GM12878 (cell line): ENCODE data around the gene SPINK9. TPM values are rescaled to one million over a fixed set of nuclear protein-coding genes. Genes with fewer than 3 reads are reported as not detected.

ENCODE experiments used
- ATAC-seq: fragments of 200-7000 bp; cut with Tn5 transposase; 3 replicates; pipeline ENCODE4 v1.9.1; 2020; ENCODE audit warnings: mild to moderate bottlenecking, moderate library complexity
- BruUV-seq: library from RNA; stranded (reverse); fragments of 400-500 nt; replicated peaks from 2 replicates; lab custom pipeline; 2021; lab: Mats Ljungman, UMichigan
- CTCF ChIA-PET: fragments of 300-600 bp; sonication (Branson Sonifier 250); formaldehyde crosslinking; extraction: SDS; loops from one replicate; lab custom pipeline; 2021; ENCODE audit warnings: inconsistent platforms; lab: Yijun Ruan, JAX
- POLR2A ChIA-PET: fragments of 350-600 bp; formaldehyde crosslinking; extraction: SDS; loops from one replicate; lab custom pipeline; 2021; ENCODE audit warnings: inconsistent platforms; lab: Charles Lee
- RAD21 ChIA-PET: fragments of 300-600 bp; sonication (Branson Sonifier 250); formaldehyde crosslinking; loops from one replicate; lab custom pipeline; 2023; ENCODE audit warnings: antibody characterized with exemption; ENCODE audit not compliant: unreplicated experiment; lab: Charles Lee
- SMC1A ChIA-PET: fragments of 300-600 bp; sonication (Branson Sonifier 250); formaldehyde crosslinking; loops from one replicate; lab custom pipeline; 2023; ENCODE audit not compliant: unreplicated experiment, uncharacterized antibody; lab: Charles Lee
- DNase-seq: peaks from one replicate; pipeline ENCODE4 v3.0.0-alpha.2; 2011; ENCODE audit warnings: low read depth, low spot score
- FAIRE-seq: peaks from 3 replicates; lab custom pipeline; 2011; peaks lifted over from hg19 to GRCh38; lab: Jason Lieb, UNC
- H2AFZ ChIP-seq: 2 replicates; pipeline ENCODE4 v1.6.0; 2011; ENCODE audit warnings: low read depth, low read length, control low read depth; ENCODE audit not compliant: control insufficient read depth
- H3K27ac ChIP-seq: 2 replicates; pipeline ENCODE4 v1.5.1; 2011; ENCODE audit warnings: control low read depth; ENCODE audit not compliant: control insufficient read depth, insufficient read depth
- H3K27me3 ChIP-seq, 2 experiments: replicated peaks in 1 of 2; 2 replicates each; pipeline versions ENCODE4 v1.6.0 to v1.6.1; 2011; ENCODE audit warnings: low read length in 1 of 2; ENCODE audit not compliant: control insufficient read depth in 2 of 2, insufficient read depth in 2 of 2
- H3K36me3 ChIP-seq, 2 experiments: 2 replicates each; pipeline ENCODE4 v1.5.1; 2011; ENCODE audit warnings: low read length in 1 of 2; ENCODE audit not compliant: control insufficient read depth in 2 of 2, insufficient read depth in 2 of 2
- H3K4me1 ChIP-seq: 2 replicates; pipeline ENCODE4 v1.6.1; 2011; ENCODE audit warnings: mild to moderate bottlenecking, low read length, moderate library complexity, mixed read lengths; ENCODE audit not compliant: control insufficient read depth, insufficient read depth
- H3K4me2 ChIP-seq: 2 replicates; pipeline ENCODE4 v1.6.0; 2011; ENCODE audit warnings: control low read depth; ENCODE audit not compliant: control insufficient read depth, insufficient read depth
- H3K4me3 ChIP-seq: fragments of 200-600 bp; sonication (generic); 2 replicates; pipeline ENCODE4 v1.5.1; 2016
- H3K79me2 ChIP-seq: 2 replicates; pipeline ENCODE4 v1.6.0; 2011; ENCODE audit warnings: low read length; ENCODE audit not compliant: control insufficient read depth, insufficient read depth
- H3K9ac ChIP-seq: 2 replicates; pipeline ENCODE4 v1.8.0; 2011; ENCODE audit warnings: low read length, control low read depth, mixed read lengths; ENCODE audit not compliant: control insufficient read depth, insufficient read depth
- H3K9me3 ChIP-seq: replicated peaks from 3 replicates; pipeline ENCODE4 v1.5.1; 2011; ENCODE audit warnings: mild to moderate bottlenecking, low read length; ENCODE audit not compliant: control insufficient read depth, insufficient read depth
- H4K20me1 ChIP-seq: 2 replicates; pipeline ENCODE4 v1.6.0; 2011; ENCODE audit not compliant: control insufficient read depth, insufficient read depth
- GABPA ChIP-seq: IDR thresholded peaks from 2 replicates; pipeline ENCODE4 v1.6.1; 2014; ENCODE audit warnings: antibody characterized with exemption, low read depth, mild to moderate bottlenecking, inconsistent platforms
- KAT2A ChIP-seq: conservative IDR thresholded peaks from 2 replicates; pipeline ENCODE4 v1.6.1; 2011; ENCODE audit warnings: low read depth, low read length; ENCODE audit not compliant: control insufficient read depth
- SUZ12 ChIP-seq: fragments of 200-600 bp; sonication (generic); IDR thresholded peaks from one replicate; pipeline ENCODE4 v1.6.1; 2018; ENCODE audit warnings: antibody characterized with exemption, mild to moderate bottlenecking; ENCODE audit not compliant: unreplicated experiment
- WGBS: methylation state at CpG from one replicate; pipeline ENCODE4 v1.1.6; 2016; ENCODE audit warnings: low lambda C conversion rate; ENCODE audit not compliant: insufficient replicate concordance, insufficient coverage; ENCODE audit errors: missing lambda C conversion rate; 5-methylcytosine and 5-hydroxymethylcytosine counted together
- in situ Hi-C: fragments of 300-500 bp; cut with MboI; formaldehyde crosslinking; loops from 9 replicates; pipeline ENCODE4 v1.14.3; 2018; ENCODE audit warnings: mixed read lengths
- intact Hi-C: fragments of 100-400 bp; cut with micrococcal nuclease; formaldehyde crosslinking; loops from one replicate; pipeline ENCODE4 v1.14.2; 2022; ENCODE audit not compliant: unreplicated experiment
- polyA plus RNA-seq, 11 experiments: library from polyadenylated mRNA; depleted of rRNA in 4 of 11; unstranded in 6 of 11; stranded (reverse) in 5 of 11; fragments of >200 nt; fragmentation: Nextera tagmentation in 4 of 11; fragmentation: Illumina TruSeq in 1 of 11; extraction: Ambion mirVana in 4 of 11; extraction: Trizol in 1 of 11; gene quantifications; 1 replicate in 1 of 11; 2 replicates in 10 of 11; pipeline versions ENCODE4 v1.2.1 to v1.2.3, GENCODE V29; 2011 to 2016; ENCODE audit warnings: inconsistent platforms in 2 of 11, missing spikeins in 2 of 11, low read depth in 1 of 11
- total RNA-seq, 4 experiments: library from RNA; depleted of rRNA in 3 of 4; stranded (reverse); fragments of >200 nt in 3 of 4; fragmentation: Illumina TruSeq in 1 of 4; extraction: Trizol in 1 of 4; gene quantifications; 2 replicates each; pipeline versions ENCODE4 v1.2.1 to v1.2.3, GENCODE V29; 2013 to 2021
- TF ChIP-seq, protein P1 (sequence below): fragments of 450-650 bp; IDR thresholded peaks from 2 replicates; pipeline ENCODE4 v1.6.1; 2016; ENCODE audit warnings: mild to moderate bottlenecking, moderate library complexity, borderline replicate concordance
- TF ChIP-seq, protein P2 (sequence below): fragments of 450-650 bp; IDR thresholded peaks from 2 replicates; pipeline ENCODE4 v1.6.1; 2017; ENCODE audit warnings: mild to moderate bottlenecking
- TF ChIP-seq, protein P3 (sequence below): fragments of 450-650 bp; IDR thresholded peaks from 2 replicates; pipeline ENCODE4 v1.6.1; 2017; ENCODE audit warnings: antibody characterized with exemption, mild to moderate bottlenecking, moderate library complexity
- TF ChIP-seq, protein P4 (sequence below): IDR thresholded peaks from 2 replicates; pipeline ENCODE4 v1.6.1; 2012; ENCODE audit warnings: improper control_type of control experiment, low read depth, low read length; ENCODE audit not compliant: insufficient replicate concordance

The SPINK9 gene
- total and polyA plus RNA-seq, 10 of the 15 experiments (the other 5 are each of a cell fraction or from before 2014, with no cell fraction given) = not detected

- TF ChIP-seq, protein P1, sequence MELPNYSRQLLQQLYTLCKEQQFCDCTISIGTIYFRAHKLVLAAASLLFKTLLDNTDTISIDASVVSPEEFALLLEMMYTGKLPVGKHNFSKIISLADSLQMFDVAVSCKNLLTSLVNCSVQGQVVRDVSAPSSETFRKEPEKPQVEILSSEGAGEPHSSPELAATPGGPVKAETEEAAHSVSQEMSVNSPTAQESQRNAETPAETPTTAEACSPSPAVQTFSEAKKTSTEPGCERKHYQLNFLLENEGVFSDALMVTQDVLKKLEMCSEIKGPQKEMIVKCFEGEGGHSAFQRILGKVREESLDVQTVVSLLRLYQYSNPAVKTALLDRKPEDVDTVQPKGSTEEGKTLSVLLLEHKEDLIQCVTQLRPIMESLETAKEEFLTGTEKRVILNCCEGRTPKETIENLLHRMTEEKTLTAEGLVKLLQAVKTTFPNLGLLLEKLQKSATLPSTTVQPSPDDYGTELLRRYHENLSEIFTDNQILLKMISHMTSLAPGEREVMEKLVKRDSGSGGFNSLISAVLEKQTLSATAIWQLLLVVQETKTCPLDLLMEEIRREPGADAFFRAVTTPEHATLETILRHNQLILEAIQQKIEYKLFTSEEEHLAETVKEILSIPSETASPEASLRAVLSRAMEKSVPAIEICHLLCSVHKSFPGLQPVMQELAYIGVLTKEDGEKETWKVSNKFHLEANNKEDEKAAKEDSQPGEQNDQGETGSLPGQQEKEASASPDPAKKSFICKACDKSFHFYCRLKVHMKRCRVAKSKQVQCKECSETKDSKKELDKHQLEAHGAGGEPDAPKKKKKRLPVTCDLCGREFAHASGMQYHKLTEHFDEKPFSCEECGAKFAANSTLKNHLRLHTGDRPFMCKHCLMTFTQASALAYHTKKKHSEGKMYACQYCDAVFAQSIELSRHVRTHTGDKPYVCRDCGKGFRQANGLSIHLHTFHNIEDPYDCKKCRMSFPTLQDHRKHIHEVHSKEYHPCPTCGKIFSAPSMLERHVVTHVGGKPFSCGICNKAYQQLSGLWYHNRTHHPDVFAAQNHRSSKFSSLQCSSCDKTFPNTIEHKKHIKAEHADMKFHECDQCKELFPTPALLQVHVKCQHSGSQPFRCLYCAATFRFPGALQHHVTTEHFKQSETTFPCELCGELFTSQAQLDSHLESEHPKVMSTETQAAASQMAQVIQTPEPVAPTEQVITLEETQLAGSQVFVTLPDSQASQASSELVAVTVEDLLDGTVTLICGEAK = no peak
- TF ChIP-seq GABPA = no peak
These were observed 25.6 kb upstream of the SPINK9 start (continued) for GRCh38 chr5:148309746-148310145.

DNA sequence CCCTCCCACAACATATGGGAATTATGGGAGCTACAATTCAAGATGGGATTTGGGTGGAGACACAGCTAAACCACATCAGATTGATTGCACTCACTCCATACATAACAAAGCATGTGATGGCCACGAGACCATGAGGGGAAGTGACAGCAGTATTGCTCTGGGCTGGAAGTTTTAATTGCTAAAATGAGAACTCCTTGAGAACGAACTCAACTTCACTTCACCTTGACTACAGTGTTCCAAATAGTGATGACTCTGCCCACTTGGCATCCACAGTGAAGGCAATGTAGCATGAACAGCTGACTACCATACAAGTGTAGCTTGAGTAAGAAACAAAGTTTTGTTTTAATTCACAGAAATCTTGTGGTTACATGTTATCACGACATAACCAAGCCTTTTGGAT, 23.9 kb upstream of the SPINK9 start:
- Histone ChIP-seq H3K4me1 (no peaks in the 10 kb centered on the region), H3K27me3 (no peaks in the 10 kb centered on the region), H3K4me3 (no peak overlapping the region), H3K36me3 (no peaks in the 10 kb centered on the region), H3K9me3 (no peaks in the 10 kb centered on the region), H2AFZ (no peak overlapping the region), H3K27ac (no peak overlapping the region), H3K79me2 (no peaks in the 10 kb centered on the region), H4K20me1 (no peaks in the 10 kb centered on the region), H3K4me2 (no peak overlapping the region), H3K9ac (no peak overlapping the region)
- POLR2A ChIA-PET = no interaction called here
- DNase-seq (no peak), ATAC-seq (no peak), FAIRE-seq (no peak)
- CTCF ChIA-PET = no interaction called here
- no TSS peak for BruUV-seq
- SMC1A ChIA-PET = no interaction called here
- WGBS = 7% methylated on average over 3 of the region's 3 CpGs
- in situ Hi-C loops = no loop called here
- intact Hi-C loops = no loop called here
- RAD21 ChIA-PET = no interaction called here
- TF ChIP-seq, protein P2, sequence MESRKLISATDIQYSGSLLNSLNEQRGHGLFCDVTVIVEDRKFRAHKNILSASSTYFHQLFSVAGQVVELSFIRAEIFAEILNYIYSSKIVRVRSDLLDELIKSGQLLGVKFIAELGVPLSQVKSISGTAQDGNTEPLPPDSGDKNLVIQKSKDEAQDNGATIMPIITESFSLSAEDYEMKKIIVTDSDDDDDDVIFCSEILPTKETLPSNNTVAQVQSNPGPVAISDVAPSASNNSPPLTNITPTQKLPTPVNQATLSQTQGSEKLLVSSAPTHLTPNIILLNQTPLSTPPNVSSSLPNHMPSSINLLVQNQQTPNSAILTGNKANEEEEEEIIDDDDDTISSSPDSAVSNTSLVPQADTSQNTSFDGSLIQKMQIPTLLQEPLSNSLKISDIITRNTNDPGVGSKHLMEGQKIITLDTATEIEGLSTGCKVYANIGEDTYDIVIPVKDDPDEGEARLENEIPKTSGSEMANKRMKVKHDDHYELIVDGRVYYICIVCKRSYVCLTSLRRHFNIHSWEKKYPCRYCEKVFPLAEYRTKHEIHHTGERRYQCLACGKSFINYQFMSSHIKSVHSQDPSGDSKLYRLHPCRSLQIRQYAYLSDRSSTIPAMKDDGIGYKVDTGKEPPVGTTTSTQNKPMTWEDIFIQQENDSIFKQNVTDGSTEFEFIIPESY = no peak
- no peak for TF ChIP-seq SUZ12
- TF ChIP-seq, protein P3, sequence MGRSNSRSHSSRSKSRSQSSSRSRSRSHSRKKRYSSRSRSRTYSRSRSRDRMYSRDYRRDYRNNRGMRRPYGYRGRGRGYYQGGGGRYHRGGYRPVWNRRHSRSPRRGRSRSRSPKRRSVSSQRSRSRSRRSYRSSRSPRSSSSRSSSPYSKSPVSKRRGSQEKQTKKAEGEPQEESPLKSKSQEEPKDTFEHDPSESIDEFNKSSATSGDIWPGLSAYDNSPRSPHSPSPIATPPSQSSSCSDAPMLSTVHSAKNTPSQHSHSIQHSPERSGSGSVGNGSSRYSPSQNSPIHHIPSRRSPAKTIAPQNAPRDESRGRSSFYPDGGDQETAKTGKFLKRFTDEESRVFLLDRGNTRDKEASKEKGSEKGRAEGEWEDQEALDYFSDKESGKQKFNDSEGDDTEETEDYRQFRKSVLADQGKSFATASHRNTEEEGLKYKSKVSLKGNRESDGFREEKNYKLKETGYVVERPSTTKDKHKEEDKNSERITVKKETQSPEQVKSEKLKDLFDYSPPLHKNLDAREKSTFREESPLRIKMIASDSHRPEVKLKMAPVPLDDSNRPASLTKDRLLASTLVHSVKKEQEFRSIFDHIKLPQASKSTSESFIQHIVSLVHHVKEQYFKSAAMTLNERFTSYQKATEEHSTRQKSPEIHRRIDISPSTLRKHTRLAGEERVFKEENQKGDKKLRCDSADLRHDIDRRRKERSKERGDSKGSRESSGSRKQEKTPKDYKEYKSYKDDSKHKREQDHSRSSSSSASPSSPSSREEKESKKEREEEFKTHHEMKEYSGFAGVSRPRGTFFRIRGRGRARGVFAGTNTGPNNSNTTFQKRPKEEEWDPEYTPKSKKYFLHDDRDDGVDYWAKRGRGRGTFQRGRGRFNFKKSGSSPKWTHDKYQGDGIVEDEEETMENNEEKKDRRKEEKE = no peak
- TF ChIP-seq, protein P4, sequence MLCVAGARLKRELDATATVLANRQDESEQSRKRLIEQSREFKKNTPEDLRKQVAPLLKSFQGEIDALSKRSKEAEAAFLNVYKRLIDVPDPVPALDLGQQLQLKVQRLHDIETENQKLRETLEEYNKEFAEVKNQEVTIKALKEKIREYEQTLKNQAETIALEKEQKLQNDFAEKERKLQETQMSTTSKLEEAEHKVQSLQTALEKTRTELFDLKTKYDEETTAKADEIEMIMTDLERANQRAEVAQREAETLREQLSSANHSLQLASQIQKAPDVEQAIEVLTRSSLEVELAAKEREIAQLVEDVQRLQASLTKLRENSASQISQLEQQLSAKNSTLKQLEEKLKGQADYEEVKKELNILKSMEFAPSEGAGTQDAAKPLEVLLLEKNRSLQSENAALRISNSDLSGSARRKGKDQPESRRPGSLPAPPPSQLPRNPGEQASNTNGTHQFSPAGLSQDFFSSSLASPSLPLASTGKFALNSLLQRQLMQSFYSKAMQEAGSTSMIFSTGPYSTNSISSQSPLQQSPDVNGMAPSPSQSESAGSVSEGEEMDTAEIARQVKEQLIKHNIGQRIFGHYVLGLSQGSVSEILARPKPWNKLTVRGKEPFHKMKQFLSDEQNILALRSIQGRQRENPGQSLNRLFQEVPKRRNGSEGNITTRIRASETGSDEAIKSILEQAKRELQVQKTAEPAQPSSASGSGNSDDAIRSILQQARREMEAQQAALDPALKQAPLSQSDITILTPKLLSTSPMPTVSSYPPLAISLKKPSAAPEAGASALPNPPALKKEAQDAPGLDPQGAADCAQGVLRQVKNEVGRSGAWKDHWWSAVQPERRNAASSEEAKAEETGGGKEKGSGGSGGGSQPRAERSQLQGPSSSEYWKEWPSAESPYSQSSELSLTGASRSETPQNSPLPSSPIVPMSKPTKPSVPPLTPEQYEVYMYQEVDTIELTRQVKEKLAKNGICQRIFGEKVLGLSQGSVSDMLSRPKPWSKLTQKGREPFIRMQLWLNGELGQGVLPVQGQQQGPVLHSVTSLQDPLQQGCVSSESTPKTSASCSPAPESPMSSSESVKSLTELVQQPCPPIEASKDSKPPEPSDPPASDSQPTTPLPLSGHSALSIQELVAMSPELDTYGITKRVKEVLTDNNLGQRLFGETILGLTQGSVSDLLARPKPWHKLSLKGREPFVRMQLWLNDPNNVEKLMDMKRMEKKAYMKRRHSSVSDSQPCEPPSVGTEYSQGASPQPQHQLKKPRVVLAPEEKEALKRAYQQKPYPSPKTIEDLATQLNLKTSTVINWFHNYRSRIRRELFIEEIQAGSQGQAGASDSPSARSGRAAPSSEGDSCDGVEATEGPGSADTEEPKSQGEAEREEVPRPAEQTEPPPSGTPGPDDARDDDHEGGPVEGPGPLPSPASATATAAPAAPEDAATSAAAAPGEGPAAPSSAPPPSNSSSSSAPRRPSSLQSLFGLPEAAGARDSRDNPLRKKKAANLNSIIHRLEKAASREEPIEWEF = no peak
- no peak for TF ChIP-seq KAT2A
